SJCRH30 (cell line): ENCODE measurements around the gene MARK4. TPM values are rescaled to one million over a fixed set of nuclear protein-coding genes. Genes with fewer than 3 reads are reported as not detected.

Experiments used
- DNase-seq, 2 experiments: peaks; one replicate each; pipeline ENCODE4 v3.0.0-alpha.2; 2015 to 2020
- H3K27ac ChIP-seq: fragments of 250-450 bp; sonication (Bioruptor Pico); 2 replicates; pipeline ENCODE4 v1.5.1; 2020; ENCODE audit warnings: mild to moderate bottlenecking, moderate library complexity
- H3K27me3 ChIP-seq: fragments of 250-450 bp; sonication (Bioruptor Pico); 2 replicates; pipeline ENCODE4 v1.5.1; 2020; ENCODE audit warnings: mild to moderate bottlenecking, moderate library complexity
- H3K36me3 ChIP-seq: fragments of 250-450 bp; sonication (Bioruptor Pico); 2 replicates; pipeline ENCODE4 v1.5.1; 2020; ENCODE audit warnings: mild to moderate bottlenecking, moderate library complexity
- H3K4me1 ChIP-seq: fragments of 250-450 bp; sonication (Bioruptor Pico); 2 replicates; pipeline ENCODE4 v1.5.1; 2020; ENCODE audit warnings: mild to moderate bottlenecking, moderate library complexity
- H3K4me3 ChIP-seq: fragments of 250-450 bp; sonication (Bioruptor Pico); 2 replicates; pipeline ENCODE4 v1.5.1; 2020; ENCODE audit warnings: mild to moderate bottlenecking, moderate library complexity
- H3K9me3 ChIP-seq: fragments of 250-450 bp; sonication (Bioruptor Pico); replicated peaks from 2 replicates; pipeline ENCODE4 v1.5.1; 2020; ENCODE audit warnings: mild to moderate bottlenecking, moderate library complexity
- total RNA-seq: library from RNA; depleted of rRNA; stranded (reverse); fragments of >200 nt; shearing (Covaris generic); gene quantifications from 2 replicates; pipeline ENCODE4 v1.2.3, GENCODE V29; 2014

Gene MARK4
- total RNA-seq, 1 experiment from 2014 or later, result 16.5 TPM

DNA sequence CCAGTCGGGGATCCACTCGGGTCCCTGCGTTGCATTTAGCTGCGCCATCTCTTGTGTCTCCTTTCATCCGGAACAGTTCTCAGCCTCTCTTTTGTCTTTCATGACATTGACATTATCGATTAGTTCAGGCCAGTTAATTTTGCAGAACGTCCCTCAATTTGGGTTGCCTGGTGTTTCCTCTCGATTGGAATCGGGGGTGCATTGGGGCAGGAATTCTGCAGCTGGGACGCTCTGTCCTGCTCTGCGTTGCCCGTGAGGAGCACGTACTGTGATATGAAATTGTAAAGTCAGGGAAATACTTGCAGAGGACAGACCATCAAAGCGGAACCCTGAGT, 22.4 kb downstream of the MARK4 start:
- Histone ChIP-seq H3K27ac (no peak overlapping the region), H3K4me1 (no peaks in the 10 kb centered on the region; the same call in 1 of the 2 replicates), H3K9me3 (no peaks in the 10 kb centered on the region), H3K27me3 (no peaks in the 10 kb centered on the region), H3K4me3 (no peak overlapping the region), H3K36me3 (0 out of 2 replicates have a peak, but pooled peaks cover 2% of the 10 kb centered on the region)
- DNase-seq, result no peak

DNA sequence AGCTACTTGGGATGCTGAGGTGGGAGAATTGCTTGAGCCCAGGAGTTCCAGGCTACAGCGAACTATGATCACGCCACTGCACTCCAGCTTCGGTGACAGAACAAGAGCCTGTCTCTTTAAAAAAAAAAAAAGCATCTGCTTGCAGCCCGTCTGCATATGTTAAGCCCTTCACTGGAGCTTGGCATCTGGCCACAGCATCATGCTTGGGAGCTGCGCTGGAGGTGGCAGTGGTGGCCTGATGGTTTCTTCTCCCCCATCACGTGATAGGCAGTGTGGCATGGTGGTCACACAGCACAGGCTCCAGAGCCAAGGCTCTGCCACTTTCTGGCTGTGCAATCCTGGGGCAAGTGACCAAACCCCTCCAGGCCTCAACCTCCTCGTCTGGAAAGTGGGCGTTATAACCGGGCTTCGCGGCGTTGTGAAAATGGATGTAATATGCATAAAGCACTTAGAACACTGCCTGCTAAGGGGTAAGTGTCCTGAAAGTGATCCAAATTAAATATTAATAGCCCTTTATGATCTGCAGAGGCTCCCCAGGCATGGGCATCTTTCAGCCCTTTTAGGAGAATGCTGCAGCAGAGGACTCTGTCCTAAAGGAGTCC, 24.4 kb downstream of the MARK4 start:
- Histone ChIP-seq H3K36me3 (peaks cover 8% of the 10 kb centered on the region; the same call in 1 of the 2 replicates), H3K4me3 (no peak overlapping the region), H3K27ac (no peak overlapping the region), H3K27me3 (no peaks in the 10 kb centered on the region), H3K4me1 (no peaks in the 10 kb centered on the region; the same call in 1 of the 2 replicates), H3K9me3 (no peaks in the 10 kb centered on the region)
- DNase-seq, result peak; percentile 52 to 55

DNA sequence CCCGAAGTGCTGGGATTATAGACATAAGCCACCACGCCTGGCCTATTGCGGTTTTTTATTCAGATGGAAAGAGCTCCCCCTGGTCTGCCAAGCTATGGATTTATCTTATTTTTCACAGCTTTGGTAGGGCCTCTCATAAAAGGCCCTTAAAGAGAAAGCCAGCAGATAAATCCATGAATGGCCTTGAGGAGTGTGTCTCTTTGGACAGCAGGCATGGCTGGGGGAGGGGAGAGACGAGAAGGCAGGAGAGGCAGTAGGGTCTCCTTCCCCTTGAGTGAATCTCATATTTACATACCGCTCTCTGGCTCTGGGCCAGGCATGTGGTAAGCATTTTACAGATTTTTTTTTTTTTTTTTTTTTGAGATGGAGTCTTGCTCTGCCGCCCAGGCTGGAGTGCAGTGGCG, 25.2 kb downstream of the MARK4 start:
- peak; percentile 47 to 55 for DNase-seq
- no peaks in the 10 kb centered on the region; the same call in 1 of the 2 replicates for H3K4me1 ChIP-seq
- H3K4me3 ChIP-seq, result no peak overlapping the region
- no peaks in the 10 kb centered on the region for H3K9me3 ChIP-seq
- H3K27ac ChIP-seq, result no peak overlapping the region
- no peaks in the 10 kb centered on the region for H3K27me3 ChIP-seq
- peaks cover 8% of the 10 kb centered on the region; the same call in 1 of the 2 replicates for H3K36me3 ChIP-seq

DNA sequence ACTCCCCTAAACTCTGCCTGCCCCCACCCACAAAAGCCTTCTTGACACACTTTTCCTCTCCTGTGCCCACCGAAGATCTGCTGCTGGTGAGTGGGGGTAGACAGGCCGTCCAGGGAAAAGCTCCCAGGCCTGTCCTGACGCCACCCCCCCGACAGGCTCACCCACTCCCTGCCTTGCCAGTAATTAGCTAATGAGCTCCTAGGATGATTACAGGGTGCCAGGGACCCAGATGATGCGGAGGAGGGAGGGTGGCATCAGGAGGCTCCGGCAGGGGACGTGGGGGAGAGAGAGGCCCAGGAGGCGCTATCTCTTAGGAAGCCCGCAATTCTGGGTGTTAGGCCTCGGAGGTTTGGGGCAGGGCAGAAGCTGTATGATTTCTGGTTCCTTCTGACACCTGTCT, 27.0 kb downstream of the MARK4 start:
- no peak overlapping the region for H3K27ac ChIP-seq
- H3K4me1 ChIP-seq, result no peaks in the 10 kb centered on the region; the same call in 1 of the 2 replicates
- H3K36me3 ChIP-seq, result peaks cover 13% of the 10 kb centered on the region
- no peaks in the 10 kb centered on the region for H3K27me3 ChIP-seq
- no peak for DNase-seq
- H3K4me3 ChIP-seq, result no peak overlapping the region
- H3K9me3 ChIP-seq, result no peaks in the 10 kb centered on the region

DNA sequence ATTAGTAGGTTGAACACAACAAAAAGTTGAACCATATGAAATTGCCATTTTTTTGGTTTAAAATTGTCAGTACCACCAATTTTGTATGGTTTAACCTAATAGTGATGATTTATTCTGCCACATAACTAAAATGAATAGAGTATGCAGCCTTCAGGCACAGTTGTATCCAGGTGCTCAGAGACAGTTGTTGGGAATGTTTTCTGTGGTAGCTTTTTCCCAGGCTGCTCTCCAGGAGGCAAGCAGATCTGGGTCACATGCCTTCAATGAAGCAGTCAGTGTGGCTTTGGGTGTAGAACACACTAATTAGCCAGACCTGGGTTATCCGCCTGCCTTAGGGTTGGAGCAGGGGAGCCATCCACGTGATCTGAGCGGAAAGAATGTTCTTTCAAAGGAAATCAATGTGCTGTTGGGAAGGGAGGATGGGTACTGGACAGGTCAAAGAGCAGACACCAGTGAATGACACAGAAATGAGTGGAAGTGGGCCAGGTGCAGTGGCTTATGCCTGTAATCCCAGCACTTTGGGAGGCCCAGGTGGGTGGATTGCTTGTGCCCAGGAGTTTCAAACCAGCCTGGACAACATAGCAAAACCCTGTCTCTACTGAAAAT, 28.6 kb downstream of the MARK4 start:
- Histone ChIP-seq H3K9me3 (0 out of 2 replicates have a peak, but pooled peaks cover 4% of the 10 kb centered on the region), H3K27me3 (no peaks in the 10 kb centered on the region), H3K4me3 (no peak overlapping the region), H3K4me1 (no peaks in the 10 kb centered on the region; the same call in 1 of the 2 replicates), H3K36me3 (peaks cover 18% of the 10 kb centered on the region), H3K27ac (no peak overlapping the region)
- DNase-seq, result no peak

DNA sequence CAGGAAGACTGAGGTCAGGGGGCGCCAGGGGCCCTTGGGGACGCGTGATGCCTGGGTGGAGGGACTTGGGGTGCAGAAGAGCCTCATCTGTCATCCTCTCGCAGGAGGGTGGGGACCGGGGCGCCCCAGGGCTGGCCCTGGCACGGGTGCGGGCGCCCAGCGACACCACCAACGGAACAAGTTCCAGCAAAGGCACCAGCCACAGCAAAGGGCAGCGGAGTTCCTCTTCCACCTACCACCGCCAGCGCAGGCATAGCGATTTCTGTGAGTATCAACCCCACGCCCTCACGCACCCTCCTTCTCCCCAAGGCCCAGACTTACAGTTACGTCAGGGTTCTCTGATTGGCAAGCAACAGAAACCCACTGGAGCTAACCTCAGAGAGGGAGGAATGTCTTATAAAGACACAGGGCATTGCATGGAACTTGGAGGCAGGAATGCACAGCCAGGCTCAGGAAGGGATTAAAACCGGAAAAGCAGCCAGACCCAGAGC, 29.4 kb downstream of the MARK4 start:
- H3K9me3 ChIP-seq, result 0 out of 2 replicates have a peak, but pooled peaks cover 4% of the 10 kb centered on the region
- peaks cover 18% of the 10 kb centered on the region for H3K36me3 ChIP-seq
- H3K27ac ChIP-seq, result no peak overlapping the region
- H3K27me3 ChIP-seq, result no peaks in the 10 kb centered on the region
- H3K4me1 ChIP-seq, result no peaks in the 10 kb centered on the region; the same call in 1 of the 2 replicates
- no peak overlapping the region for H3K4me3 ChIP-seq
- DNase-seq, result no peak

DNA sequence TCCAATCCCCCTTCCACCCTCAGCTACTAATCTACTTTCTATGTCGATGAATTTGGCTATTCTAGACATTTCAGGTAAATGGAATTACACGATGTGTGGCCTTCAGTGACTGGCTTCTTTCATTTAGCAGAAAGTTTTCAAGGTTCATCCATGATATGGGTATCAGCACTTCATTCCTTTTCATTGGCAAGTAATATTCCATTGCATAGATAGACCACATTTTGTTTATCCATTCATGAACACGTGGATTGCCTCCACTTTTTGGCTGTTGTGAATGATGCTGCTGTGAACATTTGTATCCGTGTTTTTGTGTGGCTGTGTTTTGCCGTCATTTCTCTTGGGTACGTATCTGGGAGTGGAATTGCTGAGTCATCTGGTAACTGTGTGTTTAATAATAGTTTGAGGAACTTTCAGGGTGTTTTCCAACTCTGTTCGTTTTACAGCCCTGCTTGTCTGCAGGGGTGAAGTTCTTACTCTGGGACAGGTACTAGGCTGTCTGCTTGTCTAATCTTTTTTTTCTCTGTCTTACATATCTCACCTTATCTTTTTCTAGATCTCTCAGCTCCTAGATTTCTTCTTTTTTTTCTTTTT, 32.5 kb downstream of the MARK4 start:
- no peak overlapping the region for H3K27ac ChIP-seq
- H3K36me3 ChIP-seq, result peaks cover 16% of the 10 kb centered on the region
- no peaks in the 10 kb centered on the region for H3K4me1 ChIP-seq
- no peak overlapping the region for H3K4me3 ChIP-seq
- H3K9me3 ChIP-seq, result 0 out of 2 replicates have a peak, but pooled peaks cover 4% of the 10 kb centered on the region
- H3K27me3 ChIP-seq, result no peaks in the 10 kb centered on the region
- no peak for DNase-seq

DNA sequence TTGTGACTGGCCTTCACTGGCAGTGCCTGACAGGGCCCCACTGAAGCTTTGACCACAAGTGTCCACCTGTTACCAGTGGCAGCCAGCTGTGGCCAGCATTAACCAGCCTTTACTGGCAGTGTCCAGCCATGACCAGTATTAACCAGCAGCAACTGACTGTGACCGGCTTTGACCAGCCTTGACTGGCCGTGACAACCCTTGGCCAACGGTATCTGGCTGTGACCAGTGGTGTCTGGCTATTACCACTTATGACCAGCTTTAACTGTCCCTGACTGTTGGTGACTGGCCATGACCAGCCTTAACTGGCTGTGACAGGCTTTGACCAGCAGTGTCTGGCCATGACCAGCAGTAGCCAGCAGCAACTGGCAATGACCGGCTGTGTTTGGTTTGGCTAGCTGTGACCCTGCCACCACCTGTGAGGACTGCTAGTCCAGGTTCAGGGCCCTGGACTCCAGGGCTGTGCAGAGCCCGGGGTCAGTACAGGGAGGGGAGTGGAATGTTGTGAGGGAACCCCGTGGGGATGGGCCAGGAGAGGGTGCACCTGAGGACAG, 39.4 kb downstream of the MARK4 start:
- H3K36me3 ChIP-seq, result peaks cover 1% of the 10 kb centered on the region; the same call in 1 of the 2 replicates

DNA sequence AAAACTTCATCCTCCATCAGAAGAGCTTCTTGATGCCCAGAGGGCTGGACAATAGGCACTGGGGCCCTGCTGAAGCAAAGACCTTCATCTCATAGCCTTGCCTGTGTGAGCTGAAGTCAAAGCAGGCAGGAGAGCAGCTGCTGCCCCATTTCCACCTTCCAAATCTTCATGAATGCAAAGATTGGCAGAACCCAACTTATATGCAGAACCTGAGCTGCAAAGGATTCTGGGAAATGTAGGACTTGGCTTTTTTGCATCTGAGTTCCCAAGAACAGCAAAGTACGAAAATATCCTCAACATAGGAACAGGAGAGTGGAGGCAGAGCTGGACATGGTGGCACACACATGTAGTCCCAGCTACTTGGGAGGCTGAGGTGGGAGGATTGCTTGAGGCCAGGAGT, 40.8 kb downstream of the MARK4 start:
- Histone ChIP-seq H3K36me3 (peaks cover 6% of the 10 kb centered on the region; the same call in 1 of the 2 replicates), H3K27ac (no peak overlapping the region), H3K27me3 (no peaks in the 10 kb centered on the region), H3K4me1 (no peaks in the 10 kb centered on the region), H3K9me3 (no peaks in the 10 kb centered on the region), H3K4me3 (no peak overlapping the region)
- DNase-seq, result no peak

More for the DNA sequence above, 39.4 kb downstream of the MARK4 start:
- Histone ChIP-seq H3K9me3 (no peaks in the 10 kb centered on the region), H3K4me3 (no peak overlapping the region), H3K27me3 (no peaks in the 10 kb centered on the region), H3K4me1 (no peaks in the 10 kb centered on the region), H3K27ac (no peak overlapping the region)
- no peak for DNase-seq

DNA sequence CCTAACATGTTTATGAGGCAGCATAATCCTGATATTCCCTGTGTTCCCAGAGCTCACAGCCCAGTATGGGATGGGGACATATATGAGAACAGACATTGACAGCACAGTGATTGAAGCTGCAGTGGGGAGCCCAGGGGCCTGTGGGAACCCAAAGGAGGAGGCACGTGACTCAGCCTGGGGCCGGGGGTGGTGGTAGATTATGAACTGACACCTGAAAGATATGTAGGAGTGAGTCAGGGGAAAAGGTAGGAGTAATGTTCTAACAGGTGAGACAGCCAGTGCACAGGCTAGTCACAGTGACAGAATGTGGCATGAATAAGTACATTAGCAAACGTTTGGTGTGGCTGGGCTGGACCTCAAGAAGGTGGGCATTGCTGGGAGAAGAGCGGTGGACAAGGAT, 42.6 kb downstream of the MARK4 start:
- no peaks in the 10 kb centered on the region for H3K9me3 ChIP-seq
- H3K27ac ChIP-seq, result no peak overlapping the region
- H3K4me3 ChIP-seq, result no peak overlapping the region
- DNase-seq, result no peak
- H3K4me1 ChIP-seq, result no peaks in the 10 kb centered on the region
- no peaks in the 10 kb centered on the region for H3K27me3 ChIP-seq
- H3K36me3 ChIP-seq, result peaks cover 6% of the 10 kb centered on the region; the same call in 1 of the 2 replicates

DNA sequence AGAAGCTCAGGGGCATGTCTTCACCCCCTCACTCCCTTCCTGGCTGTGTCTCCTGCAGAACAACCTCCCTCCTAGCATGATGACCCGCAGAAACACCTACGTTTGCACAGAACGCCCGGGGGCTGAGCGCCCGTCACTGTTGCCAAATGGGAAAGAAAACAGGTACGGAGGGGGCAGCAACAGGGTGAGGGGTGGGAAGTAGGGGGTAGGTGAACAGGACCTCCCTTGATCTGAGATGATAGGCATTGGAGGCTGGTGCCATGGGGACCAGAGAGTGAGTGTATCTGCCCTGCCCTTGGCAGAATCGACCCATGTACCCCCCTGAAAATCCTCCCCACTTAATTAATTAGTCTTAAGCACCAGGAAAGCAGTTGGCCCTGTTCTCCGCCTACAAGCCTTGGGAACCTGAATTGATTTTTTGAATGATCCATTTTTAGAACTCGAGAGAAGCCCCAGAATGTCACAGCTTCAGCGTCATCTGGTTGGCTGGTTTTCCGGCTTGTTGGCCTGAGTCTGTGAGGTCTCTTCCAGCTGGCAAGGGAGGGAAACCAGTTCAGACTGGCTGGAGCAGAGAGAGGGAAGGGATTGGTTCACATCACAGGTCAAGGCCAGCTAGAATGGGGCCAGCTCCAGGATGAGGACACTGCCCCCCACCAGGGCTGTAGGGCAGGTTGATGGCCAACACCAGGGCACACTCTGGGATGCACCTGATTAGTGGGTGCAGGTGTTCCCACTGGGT, 43.4 kb downstream of the MARK4 start:
- Histone ChIP-seq H3K4me3 (no peak overlapping the region), H3K4me1 (no peaks in the 10 kb centered on the region), H3K27me3 (no peaks in the 10 kb centered on the region), H3K27ac (no peak overlapping the region), H3K36me3 (peaks cover 6% of the 10 kb centered on the region; the same call in 1 of the 2 replicates), H3K9me3 (no peaks in the 10 kb centered on the region)
- no peak for DNase-seq

DNA sequence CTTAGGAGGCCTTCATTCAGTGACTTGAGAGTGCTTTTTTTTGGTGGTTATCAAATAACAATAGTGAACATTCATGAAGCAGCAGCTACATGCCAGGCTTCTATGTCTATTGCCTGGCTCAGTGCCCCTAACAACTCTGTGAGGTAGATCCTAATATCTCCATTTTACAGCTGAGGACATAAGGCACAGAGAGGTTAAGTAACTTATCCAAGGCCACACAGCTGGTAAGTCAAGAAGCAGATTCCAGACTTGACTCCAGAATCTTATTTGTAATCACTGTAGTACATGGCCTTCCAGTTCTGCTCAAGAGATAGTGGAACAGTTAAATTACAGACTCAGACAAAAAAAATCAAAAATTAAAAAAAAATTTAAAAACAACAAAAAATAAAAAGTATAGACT, 44.8 kb downstream of the MARK4 start:
- DNase-seq, result no peak
- H3K4me1 ChIP-seq, result no peaks in the 10 kb centered on the region
- H3K27ac ChIP-seq, result no peak overlapping the region
- H3K4me3 ChIP-seq, result no peak overlapping the region
- no peaks in the 10 kb centered on the region for H3K9me3 ChIP-seq
- peaks cover 6% of the 10 kb centered on the region; the same call in 1 of the 2 replicates for H3K36me3 ChIP-seq
- H3K27me3 ChIP-seq, result no peaks in the 10 kb centered on the region

DNA sequence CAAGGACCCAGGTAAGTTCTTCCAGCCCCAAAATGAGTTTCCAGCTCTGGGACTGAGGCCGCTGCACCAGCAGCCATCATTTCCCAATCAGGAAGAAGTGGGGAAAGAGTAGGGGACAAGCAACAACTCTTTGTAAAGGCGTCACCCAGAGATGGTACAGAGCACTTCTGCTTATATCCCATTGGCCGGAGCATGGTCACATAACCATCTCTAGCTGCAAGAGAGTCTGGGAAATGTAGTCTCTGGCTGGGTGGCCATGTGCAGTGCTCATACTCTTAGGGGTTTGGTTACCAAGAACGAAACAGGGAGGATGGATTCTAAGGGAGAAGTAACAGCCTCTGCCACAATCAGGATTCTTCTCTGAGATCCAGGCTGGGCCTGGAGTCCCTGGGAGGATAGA, 45.3 kb downstream of the MARK4 start:
- no peak for DNase-seq
- Histone ChIP-seq H3K36me3 (peaks cover 6% of the 10 kb centered on the region; the same call in 1 of the 2 replicates), H3K4me3 (no peak overlapping the region), H3K27me3 (no peaks in the 10 kb centered on the region), H3K9me3 (no peaks in the 10 kb centered on the region), H3K4me1 (no peaks in the 10 kb centered on the region), H3K27ac (no peak overlapping the region)

DNA sequence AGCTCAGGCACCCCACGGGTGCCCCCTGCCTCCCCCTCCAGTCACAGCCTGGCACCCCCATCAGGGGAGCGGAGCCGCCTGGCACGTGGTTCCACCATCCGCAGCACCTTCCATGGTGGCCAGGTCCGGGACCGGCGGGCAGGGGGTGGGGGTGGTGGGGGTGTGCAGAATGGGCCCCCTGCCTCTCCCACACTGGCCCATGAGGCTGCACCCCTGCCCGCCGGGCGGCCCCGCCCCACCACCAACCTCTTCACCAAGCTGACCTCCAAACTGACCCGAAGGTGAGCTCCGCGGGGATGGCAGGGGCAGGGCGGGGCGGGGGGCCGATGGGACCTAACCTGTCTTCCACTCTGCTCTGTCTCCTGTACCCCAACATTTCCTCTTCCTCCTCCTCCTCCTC, 46.6 kb downstream of the MARK4 start:
- peaks cover 6% of the 10 kb centered on the region; the same call in 1 of the 2 replicates for H3K36me3 ChIP-seq
- H3K27ac ChIP-seq, result no peak overlapping the region
- H3K9me3 ChIP-seq, result no peaks in the 10 kb centered on the region

More for the DNA sequence above, 46.6 kb downstream of the MARK4 start:
- DNase-seq, result no peak
- Histone ChIP-seq H3K4me3 (no peak overlapping the region), H3K27me3 (no peaks in the 10 kb centered on the region), H3K4me1 (no peaks in the 10 kb centered on the region)
